MM.1S (cell line): Measurements from ENCODE around the gene AQP2.

Experiments used
- CTCF ChIP-seq: fragments of 300-600 bp; sonication (generic); IDR thresholded peaks from 2 replicates; pipeline ENCODE4 v1.5.1; 2016; ENCODE audit warnings: antibody characterized with exemption, low read length, mixed read lengths
- EZH2 ChIP-seq: fragments of 300-600 bp; sonication (generic); optimal IDR thresholded peaks from 2 replicates; pipeline ENCODE3; 2017; ENCODE audit warnings: low read depth, mild to moderate bottlenecking, antibody characterized with exemption, low read length, mixed read lengths
- EZH2phosphoT487 ChIP-seq: fragments of 300-600 bp; sonication (generic); IDR thresholded peaks from 2 replicates; pipeline ENCODE4 v1.6.1; 2018; ENCODE audit warnings: antibody characterized with exemption, low read length

- no peak for TF ChIP-seq CTCF
- TF ChIP-seq EZH2phosphoT487: no peak
- TF ChIP-seq EZH2: no peak
Measured at GRCh38 chr12:49934505-49934904, 16.0 kb upstream of the AQP2 start.
